Measurements from ENCODE around the gene LYSET. TPM values are rescaled to one million over a fixed set of nuclear protein-coding genes. Genes with fewer than 3 reads are reported as not detected.

The LYSET gene
- total and polyA plus RNA-seq, 2 of the 4 experiments (the other 2 are of a cell fraction), result 6.3 to 10.2 TPM

DNA sequence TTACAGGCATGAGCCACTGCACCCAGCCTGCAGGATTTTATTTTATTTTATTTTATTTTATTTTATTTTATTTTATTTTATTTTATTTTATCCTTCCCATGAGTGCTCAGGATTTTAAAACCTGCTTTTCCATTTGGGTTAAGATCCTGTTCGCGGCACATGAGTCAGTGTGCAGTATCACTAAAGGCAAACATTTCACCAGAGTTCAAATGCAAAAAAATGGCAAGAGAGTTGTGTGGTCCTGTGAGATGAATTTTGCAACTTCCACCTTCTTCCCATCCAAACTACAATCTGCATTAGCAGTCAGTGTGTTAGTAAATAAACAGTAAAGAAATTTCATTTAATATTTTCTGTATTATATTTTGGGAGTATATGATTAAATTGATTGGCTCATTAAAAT lies 29.4 kb upstream of the LYSET start:
- no peak for DNase-seq
- no peaks in the 10 kb centered on the region for H3K9me3 ChIP-seq (ENCODE audit: control insufficient read depth, insufficient read depth, low read length)
- no peak overlapping the region for H3K23ac ChIP-seq (ENCODE audit: low read depth, low read length)
- H3K18ac ChIP-seq (ENCODE audit: low read depth, low read length), result no peak overlapping the region
- H3K4me1 ChIP-seq (ENCODE audit: control insufficient read depth, insufficient read depth, low read length), result no peaks in the 10 kb centered on the region
- H2BK15ac ChIP-seq (ENCODE audit: low read depth, low read length), result no peak overlapping the region
- H3K27ac ChIP-seq (ENCODE audit: insufficient read depth, low read length), result no peak overlapping the region
- H2BK20ac ChIP-seq (ENCODE audit: low read depth, low read length), result no peak overlapping the region
- no peak overlapping the region for H3K4me2 ChIP-seq (ENCODE audit: low read depth, low read length)
- H2AK9ac ChIP-seq (replicated peaks; ENCODE audit: low read depth, low read length, poor library complexity), result no peak overlapping the region
- WGBS, 2 experiments (ENCODE audit: extremely low coverage in 2 of 2, insufficient read length in 1 of 2), result no CpG with 5 or more reads among the region's 2 CpGs
- H4K20me1 ChIP-seq (ENCODE audit: insufficient read depth, low read length), result no peaks in the 10 kb centered on the region
- no TSS peak for BruUV-seq (replicated peaks)
- POLR2A ChIA-PET (ENCODE audit: unreplicated experiment), result no interaction called here
- dilution Hi-C loops (cut with HindIII; ENCODE audit: low sequenced_read_pairs, unreplicated experiment) (no loop called here), intact Hi-C loops (cut with micrococcal nuclease) (no loop called here), in situ Hi-C loops (cut with MboI; ENCODE audit: low sequenced_read_pairs) (no loop called here)
- H2AFZ ChIP-seq (replicated peaks; ENCODE audit: low read length, poor library complexity), result no peak overlapping the region
- H3K9me1 ChIP-seq (ENCODE audit: insufficient read depth, low read length), result no peaks in the 10 kb centered on the region
- no peak overlapping the region for H2AK5ac ChIP-seq (ENCODE audit: low read depth, low read length)
- H3K9ac ChIP-seq (ENCODE audit: low read depth, low read length), result no peak overlapping the region
- H3K27me3 ChIP-seq (ENCODE audit: control insufficient read depth, insufficient read depth, low read length), result no peaks in the 10 kb centered on the region; the same call in 1 of the 2 replicates
- H4K91ac ChIP-seq (ENCODE audit: insufficient read depth, low read depth, low read length), result no peak overlapping the region
- no peak overlapping the region for H2BK120ac ChIP-seq (ENCODE audit: low read depth, low read length)
- H4K5ac ChIP-seq (ENCODE audit: low read depth, low read length), result no peak overlapping the region
- TF ChIP-seq CHD1 (IDR thresholded peaks at IDR 0.05; ENCODE audit: low read depth, low read length), result no peak
- TF ChIP-seq RFX5 (IDR thresholded peaks at IDR 0.05; ENCODE audit: low read depth, low read length), result no peak
- TF ChIP-seq, protein P1, sequence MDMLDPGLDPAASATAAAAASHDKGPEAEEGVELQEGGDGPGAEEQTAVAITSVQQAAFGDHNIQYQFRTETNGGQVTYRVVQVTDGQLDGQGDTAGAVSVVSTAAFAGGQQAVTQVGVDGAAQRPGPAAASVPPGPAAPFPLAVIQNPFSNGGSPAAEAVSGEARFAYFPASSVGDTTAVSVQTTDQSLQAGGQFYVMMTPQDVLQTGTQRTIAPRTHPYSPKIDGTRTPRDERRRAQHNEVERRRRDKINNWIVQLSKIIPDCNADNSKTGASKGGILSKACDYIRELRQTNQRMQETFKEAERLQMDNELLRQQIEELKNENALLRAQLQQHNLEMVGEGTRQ (IDR thresholded peaks at IDR 0.05; ENCODE audit: low read depth, low read length), result no peak
- no peak for TF ChIP-seq FOS (IDR thresholded peaks at IDR 0.05; ENCODE audit: low read depth, low read length)
- no peak for TF ChIP-seq RAD21 (IDR thresholded peaks at IDR 0.05; ENCODE audit: low read length)
- no peak for TF ChIP-seq MAZ (IDR thresholded peaks at IDR 0.05; ENCODE audit: borderline replicate concordance, low read depth, low read length)
- no peak for TF ChIP-seq MAFK (IDR thresholded peaks at IDR 0.05; ENCODE audit: low read depth, low read length)
- no peak for TF ChIP-seq MXI1 (IDR thresholded peaks at IDR 0.05; ENCODE audit: borderline replicate concordance, low read depth, low read length)
- no peak for TF ChIP-seq BHLHE40 (IDR thresholded peaks at IDR 0.05; ENCODE audit: low read depth, low read length)
- TF ChIP-seq, protein P2, sequence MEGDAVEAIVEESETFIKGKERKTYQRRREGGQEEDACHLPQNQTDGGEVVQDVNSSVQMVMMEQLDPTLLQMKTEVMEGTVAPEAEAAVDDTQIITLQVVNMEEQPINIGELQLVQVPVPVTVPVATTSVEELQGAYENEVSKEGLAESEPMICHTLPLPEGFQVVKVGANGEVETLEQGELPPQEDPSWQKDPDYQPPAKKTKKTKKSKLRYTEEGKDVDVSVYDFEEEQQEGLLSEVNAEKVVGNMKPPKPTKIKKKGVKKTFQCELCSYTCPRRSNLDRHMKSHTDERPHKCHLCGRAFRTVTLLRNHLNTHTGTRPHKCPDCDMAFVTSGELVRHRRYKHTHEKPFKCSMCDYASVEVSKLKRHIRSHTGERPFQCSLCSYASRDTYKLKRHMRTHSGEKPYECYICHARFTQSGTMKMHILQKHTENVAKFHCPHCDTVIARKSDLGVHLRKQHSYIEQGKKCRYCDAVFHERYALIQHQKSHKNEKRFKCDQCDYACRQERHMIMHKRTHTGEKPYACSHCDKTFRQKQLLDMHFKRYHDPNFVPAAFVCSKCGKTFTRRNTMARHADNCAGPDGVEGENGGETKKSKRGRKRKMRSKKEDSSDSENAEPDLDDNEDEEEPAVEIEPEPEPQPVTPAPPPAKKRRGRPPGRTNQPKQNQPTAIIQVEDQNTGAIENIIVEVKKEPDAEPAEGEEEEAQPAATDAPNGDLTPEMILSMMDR (conservative IDR thresholded peaks at IDR 0.05; ENCODE audit: low read depth, low read length), result no peak
- TF ChIP-seq POLR2A (IDR thresholded peaks at IDR 0.05; ENCODE audit: low read depth, low read length), result no peak
- TF ChIP-seq RCOR1 (IDR thresholded peaks at IDR 0.05; ENCODE audit: insufficient replicate concordance, low read length), result no peak
- TF ChIP-seq, protein P3, sequence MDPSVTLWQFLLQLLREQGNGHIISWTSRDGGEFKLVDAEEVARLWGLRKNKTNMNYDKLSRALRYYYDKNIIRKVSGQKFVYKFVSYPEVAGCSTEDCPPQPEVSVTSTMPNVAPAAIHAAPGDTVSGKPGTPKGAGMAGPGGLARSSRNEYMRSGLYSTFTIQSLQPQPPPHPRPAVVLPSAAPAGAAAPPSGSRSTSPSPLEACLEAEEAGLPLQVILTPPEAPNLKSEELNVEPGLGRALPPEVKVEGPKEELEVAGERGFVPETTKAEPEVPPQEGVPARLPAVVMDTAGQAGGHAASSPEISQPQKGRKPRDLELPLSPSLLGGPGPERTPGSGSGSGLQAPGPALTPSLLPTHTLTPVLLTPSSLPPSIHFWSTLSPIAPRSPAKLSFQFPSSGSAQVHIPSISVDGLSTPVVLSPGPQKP (IDR thresholded peaks at IDR 0.05; ENCODE audit: borderline replicate concordance, low read depth, low read length), result no peak
- TF ChIP-seq SMC3 (IDR thresholded peaks at IDR 0.05; ENCODE audit: low read depth, low read length), result no peak
- no peak for TF ChIP-seq CEBPB (IDR thresholded peaks at IDR 0.05; ENCODE audit: low read depth, low read length)
- no peak for TF ChIP-seq NFE2L2 (IDR thresholded peaks at IDR 0.05; ENCODE audit: low read depth, low read length)
- ATAC-seq (ENCODE audit: low read depth), result no peak
- H3K56ac ChIP-seq (ENCODE audit: extremely low read depth, insufficient read depth, low read length), result no peak overlapping the region
- H3K14ac ChIP-seq (replicated peaks; ENCODE audit: low read depth, low read length), result no peak overlapping the region
- H3K4ac ChIP-seq (ENCODE audit: low read depth, low read length), result no peak overlapping the region
- CTCF ChIA-PET, result interaction anchor here (0.7 kb wide), 1 partner anchor 1997 kb away, joined by 3 read pairs; no protein-coding TSS in a partner anchor
- H3K36me3 ChIP-seq (ENCODE audit: control insufficient read depth, insufficient read depth, low read length), result no peaks in the 10 kb centered on the region
- no peak overlapping the region for H3K4me3 ChIP-seq (ENCODE audit: insufficient read depth, low read depth, low read length)
- H2BK5ac ChIP-seq (ENCODE audit: low read depth, low read length, poor library complexity, severe bottlenecking), result no peak overlapping the region
- H4K8ac ChIP-seq (ENCODE audit: low read depth in 2 of 2, low read length in 2 of 2), result no peak overlapping the region
- no peaks in the 10 kb centered on the region for H3K79me1 ChIP-seq (ENCODE audit: low read depth in 1 of 2, low read length in 2 of 2)

Data from IMR-90 (cell line).